ENCODE data around the gene MBD3L4. TPM values are rescaled to one million over a fixed set of nuclear protein-coding genes. Genes with fewer than 3 reads are reported as not detected.

The MBD3L4 gene
- total RNA-seq, 1 experiment from 2014 or later, result not detected

Other genes starting within 250 kb of the MBD3L4 start
- 0.20 and 0.26 TPM in 2 replicates for gene ADGRE1, start 152.6 kb downstream of the MBD3L4 start, total RNA-seq (2014; rRNA removed; shearing (Covaris generic))
- not detected in 2 replicates for gene MBD3L2B, start 18.7 kb downstream of the MBD3L4 start, total RNA-seq (2014; rRNA removed; shearing (Covaris generic))
- gene MBD3L5, start 9.6 kb downstream of the MBD3L4 start, total RNA-seq (2014; rRNA removed; shearing (Covaris generic)), result not detected in 2 replicates
- gene MBD3L2, start 9.1 kb upstream of the MBD3L4 start, total RNA-seq (2014; rRNA removed; shearing (Covaris generic)), result not detected in 2 replicates
- gene MBD3L3, start 18.5 kb upstream of the MBD3L4 start, total RNA-seq (2014; rRNA removed; shearing (Covaris generic)), result not detected in 2 replicates
- 8.2 and 8.5 TPM in 2 replicates for gene ZNF557, start 29.5 kb upstream of the MBD3L4 start, total RNA-seq (2014; rRNA removed; shearing (Covaris generic))

All from HT1080 (cell line).